HCT116 (cell line): ENCODE results near the gene CD28. TPM values are rescaled to one million over a fixed set of nuclear protein-coding genes. Genes with fewer than 3 reads are reported as not detected.

Source experiments
- ATAC-seq: fragments of 200-7000 bp; cut with Tn5 transposase; 2 replicates; pipeline ENCODE4 v1.9.1; 2020; ENCODE audit warnings: mild to moderate bottlenecking, moderate library complexity
- BruUV-seq: library from RNA; stranded (reverse); fragments of 400-500 nt; replicated peaks from 2 replicates; lab custom pipeline; 2021; lab: Mats Ljungman, UMichigan
- CTCF ChIA-PET: fragments of 300-600 bp; sonication (Branson Sonifier 250); formaldehyde crosslinking; loops from one replicate; lab custom pipeline; 2021; ENCODE audit warnings: antibody characterized with exemption; lab: Charles Lee
- POLR2A ChIA-PET: fragments of 300-600, 350-600 bp; sonication (Branson Sonifier 250); formaldehyde crosslinking; loops from one replicate; lab custom pipeline; 2021; ENCODE audit warnings: antibody characterized with exemption; lab: Charles Lee
- RAD21 ChIA-PET, 2 experiments: fragments of 300-600 bp; sonication (Branson Sonifier 250); formaldehyde crosslinking; loops; one replicate each; lab custom pipeline; 2023; ENCODE audit warnings: low total read pairs in 2 of 2; ENCODE audit not compliant: uncharacterized antibody in 2 of 2, unreplicated experiment in 2 of 2, low non-redundant PET in 1 of 2; lab: Charles Lee
- DNase-seq: peaks from one replicate; pipeline ENCODE4 v3.0.0-alpha.2; 2010; ENCODE audit warnings: low read depth, low spot score
- H2AFZ ChIP-seq: fragments of 200-600 bp; shearing (Covaris generic), sonication (generic); 2 replicates; pipeline ENCODE4 v1.6.1; 2017; ENCODE audit warnings: low read depth, mixed run types, mixed read lengths, antibody characterized with exemption, low read length; ENCODE audit not compliant: poor library complexity, severe bottlenecking
- H3K27ac ChIP-seq: 2 replicates; pipeline ENCODE4 v1.5.1; 2012; ENCODE audit warnings: low read depth, low read length
- H3K27me3 ChIP-seq: fragments of 200-600 bp; sonication (generic); 2 replicates; pipeline ENCODE4 v1.6.1; 2016; ENCODE audit warnings: mixed run types, low read length, mixed read lengths; ENCODE audit not compliant: insufficient read depth
- H3K36me3 ChIP-seq, 2 experiments: fragments of 200-500 bp in 1 of 2; fragments of 200-600 bp in 1 of 2; sonication (Bioruptor generic) in 1 of 2; sonication (generic) in 1 of 2; 2 replicates each; pipeline versions ENCODE4 v1.5.1 to v1.6.1; 2014 to 2016; ENCODE audit warnings: low read length in 2 of 2, inconsistent platforms in 1 of 2, mixed read lengths in 1 of 2, mixed run types in 1 of 2; ENCODE audit not compliant: insufficient read depth in 2 of 2, control insufficient read depth in 1 of 2
- H3K4me1 ChIP-seq, 2 experiments: fragments of 200-600 bp in 1 of 2; sonication (generic) in 1 of 2; 2 replicates each; pipeline versions ENCODE4 v1.5.1 to v1.6.1; 2012 to 2017; ENCODE audit warnings: low read length in 2 of 2, inconsistent platforms in 1 of 2, mild to moderate bottlenecking in 1 of 2, mixed read lengths in 1 of 2, mixed run types in 1 of 2, moderate library complexity in 1 of 2; ENCODE audit not compliant: insufficient read depth in 2 of 2, control insufficient read depth in 1 of 2
- H3K4me2 ChIP-seq: fragments of 200-600 bp; sonication (generic); 2 replicates; pipeline ENCODE4 v1.6.1; 2017; ENCODE audit warnings: mixed run types, low read length, mixed read lengths
- H3K4me3 ChIP-seq, 2 experiments: fragments of 200-600 bp in 1 of 2; sonication (generic) in 1 of 2; replicated peaks in 1 of 2; 2 replicates each; pipeline ENCODE4 v1.5.1; 2011 to 2016; ENCODE audit warnings: low read length in 2 of 2, control low read depth in 1 of 2, low read depth in 1 of 2, mild to moderate bottlenecking in 1 of 2, mixed read lengths in 1 of 2, mixed run types in 1 of 2
- H3K79me2 ChIP-seq: fragments of 200-600 bp; sonication (generic); 2 replicates; pipeline ENCODE4 v1.6.1; 2017; ENCODE audit warnings: mild to moderate bottlenecking, mixed run types, low read length, moderate library complexity, mixed read lengths; ENCODE audit not compliant: insufficient read depth
- H3K9ac ChIP-seq: fragments of 200-600 bp; sonication (generic); 2 replicates; pipeline ENCODE4 v1.6.1; 2016; ENCODE audit warnings: low read length, mixed read lengths
- H3K9me2 ChIP-seq: fragments of 200-600 bp; sonication (generic), shearing (Covaris generic); 2 replicates; pipeline ENCODE4 v1.6.1; 2017; ENCODE audit warnings: mixed run types, mild to moderate bottlenecking, moderate library complexity; ENCODE audit not compliant: insufficient read depth
- H3K9me3 ChIP-seq, 2 experiments: fragments of 200-500 bp in 1 of 2; fragments of 200-600 bp in 1 of 2; sonication (Bioruptor generic) in 1 of 2; sonication (generic) in 1 of 2; 2 replicates each; pipeline ENCODE4 v1.6.1; 2014 to 2017; ENCODE audit warnings: low read length in 2 of 2, mixed read lengths in 2 of 2, inconsistent platforms in 1 of 2, low read depth in 1 of 2, mild to moderate bottlenecking in 1 of 2, mixed run types in 1 of 2, moderate library complexity in 1 of 2; ENCODE audit not compliant: control insufficient read depth in 1 of 2, insufficient read depth in 1 of 2
- H4K20me1 ChIP-seq: fragments of 200-600 bp; sonication (generic), shearing (Covaris generic); 2 replicates; pipeline ENCODE4 v1.6.1; 2017; ENCODE audit warnings: mixed run types, mild to moderate bottlenecking, moderate library complexity; ENCODE audit not compliant: insufficient read depth
- CBX3 ChIP-seq: IDR thresholded peaks from 2 replicates; pipeline ENCODE4 v1.6.1; 2012; ENCODE audit warnings: low read depth
- CEBPB ChIP-seq: IDR thresholded peaks from 2 replicates; pipeline ENCODE4 v1.6.1; 2012; ENCODE audit warnings: low read depth
- EGR1 ChIP-seq: IDR thresholded peaks from 2 replicates; pipeline ENCODE4 v1.6.1; 2012; ENCODE audit warnings: low read depth
- EZH2phosphoT487 ChIP-seq: fragments of 200-600 bp; IDR thresholded peaks from 2 replicates; pipeline ENCODE4 v1.6.1; 2018; ENCODE audit warnings: antibody characterized with exemption, borderline replicate concordance
- POLR2A ChIP-seq: IDR thresholded peaks from 2 replicates; pipeline ENCODE4 v1.7.0; 2011; ENCODE audit warnings: borderline replicate concordance; ENCODE audit not compliant: insufficient read depth, insufficient read length; ENCODE audit errors: extremely low read depth
- POLR2AphosphoS5 ChIP-seq: IDR thresholded peaks from 2 replicates; pipeline ENCODE4 v1.6.1; 2011; ENCODE audit warnings: mild to moderate bottlenecking, low read depth, low read length, moderate library complexity
- SIN3A ChIP-seq: IDR thresholded peaks from 2 replicates; pipeline ENCODE4 v1.6.1; 2012; ENCODE audit warnings: low read depth
- TCF7L2 ChIP-seq: IDR thresholded peaks from 2 replicates; pipeline ENCODE4 v1.7.0; 2011; ENCODE audit warnings: borderline replicate concordance, inconsistent platforms; ENCODE audit not compliant: insufficient read depth, insufficient read length; ENCODE audit errors: extremely low read depth
- YY1 ChIP-seq: IDR thresholded peaks from 2 replicates; pipeline ENCODE4 v1.6.1; 2011; ENCODE audit warnings: low read length, low read depth, moderate library complexity, mild to moderate bottlenecking; ENCODE audit not compliant: insufficient replicate concordance; ENCODE audit errors: extremely low read depth
- ZFX ChIP-seq: fragments of 450-650 bp; IDR thresholded peaks from 2 replicates; pipeline ENCODE4 v1.6.1; 2017
- ZNF274 ChIP-seq: fragments of 200-500 bp; sonication (Bioruptor generic); IDR thresholded peaks from 2 replicates; pipeline ENCODE4 v1.6.1; 2014; ENCODE audit warnings: mild to moderate bottlenecking, low read depth, low read length, inconsistent platforms
- intact Hi-C: fragments of 100-400 bp; cut with micrococcal nuclease; formaldehyde crosslinking; loops from 2 replicates; pipeline ENCODE4 v1.10.0; 2022
- total RNA-seq: library from RNA; stranded (reverse); gene quantifications from one replicate; pipeline ENCODE4 v1.2.1, GENCODE V29; 2021; ENCODE audit not compliant: unreplicated experiment
- TF ChIP-seq, protein P1 (sequence below): IDR thresholded peaks from 2 replicates; pipeline ENCODE4 v1.6.1; 2012
- TF ChIP-seq, protein P2 (sequence below), 3 experiments: fragments of 200-600 bp in 1 of 3; sonication (generic) in 1 of 3; IDR thresholded peaks in 2 of 3; conservative IDR thresholded peaks in 1 of 3; 2 replicates each; pipeline ENCODE4 v1.5.1; 2012 to 2017; ENCODE audit warnings: low read depth in 2 of 3, low read length in 2 of 3, antibody characterized with exemption in 1 of 3, borderline replicate concordance in 1 of 3, control low read depth in 1 of 3, mild to moderate bottlenecking in 1 of 3, mixed read lengths in 1 of 3, mixed run types in 1 of 3, moderate library complexity in 1 of 3; ENCODE audit not compliant: insufficient read depth in 1 of 3

The CD28 gene
- total RNA-seq, 1 experiment from 2014 or later = 0.37 TPM

DNA sequence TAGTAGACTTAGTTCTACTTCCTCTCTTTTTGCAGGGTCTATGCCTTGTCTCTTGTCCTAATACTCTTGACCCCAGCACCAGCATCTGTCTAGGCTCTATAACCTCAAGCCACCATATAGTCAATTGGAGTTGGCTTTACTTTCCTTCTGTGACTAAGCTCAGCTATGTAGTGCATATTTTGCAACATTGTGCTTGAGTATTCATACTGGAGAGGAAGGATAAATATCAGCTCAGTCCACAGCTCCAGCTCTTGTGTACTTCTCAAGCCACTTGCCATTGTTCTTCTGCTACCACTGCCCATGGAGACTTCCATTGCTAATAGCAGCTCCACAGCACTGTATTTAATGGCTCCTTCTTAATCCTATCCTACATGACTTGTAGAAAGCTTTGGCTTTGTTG, 35.5 kb upstream of the CD28 start (continued):
- TF ChIP-seq TCF7L2 (no peak), POLR2AphosphoS5 (no peak), CBX3 (no peak), EGR1 (no peak), ZNF274 (no peak), ZFX (no peak), CEBPB (no peak), SIN3A (no peak)
- TF ChIP-seq, protein P1, sequence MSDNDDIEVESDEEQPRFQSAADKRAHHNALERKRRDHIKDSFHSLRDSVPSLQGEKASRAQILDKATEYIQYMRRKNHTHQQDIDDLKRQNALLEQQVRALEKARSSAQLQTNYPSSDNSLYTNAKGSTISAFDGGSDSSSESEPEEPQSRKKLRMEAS = no peak

DNA sequence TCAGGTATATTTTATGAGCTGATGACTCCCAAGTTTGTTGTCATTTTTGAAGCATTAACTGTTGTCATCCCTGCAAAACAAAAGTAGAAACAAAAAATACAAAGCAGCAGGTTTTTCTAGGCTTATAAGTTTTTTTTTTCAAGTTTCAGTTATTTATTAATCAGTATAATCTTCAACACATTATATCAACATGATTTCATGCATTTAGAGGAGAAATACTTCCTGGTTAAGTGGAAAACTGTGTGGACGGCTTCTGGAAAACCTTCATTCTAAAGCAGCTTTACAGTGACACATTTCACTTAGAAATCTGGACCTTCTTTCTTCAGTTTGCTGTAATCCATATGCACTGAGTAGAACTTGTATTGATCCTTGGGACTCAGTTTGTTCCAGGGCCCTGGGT, 34.6 kb upstream of the CD28 start:
- H3K27ac ChIP-seq = no peak overlapping the region
- CTCF ChIA-PET = no interaction called here
- ATAC-seq (no peak), DNase-seq (no peak)
- H3K36me3 ChIP-seq = no peaks in the 10 kb centered on the region
- no peaks in the 10 kb centered on the region for H3K4me1 ChIP-seq
- H3K27me3 ChIP-seq = no peaks in the 10 kb centered on the region
- intact Hi-C loops = no loop called here
- POLR2A ChIA-PET = no interaction called here
- H4K20me1 ChIP-seq = no peaks in the 10 kb centered on the region
- RAD21 ChIA-PET = no interaction called here
- no peaks in the 10 kb centered on the region for H3K9me2 ChIP-seq
- H3K4me2 ChIP-seq = no peak overlapping the region
- no peak for TF ChIP-seq EZH2phosphoT487
- no peak for TF ChIP-seq POLR2A
- TF ChIP-seq EGR1 = no peak
- TF ChIP-seq SIN3A = no peak
- H3K4me3 ChIP-seq = no peak overlapping the region
- no peak overlapping the region for H3K9ac ChIP-seq
- no peak overlapping the region for H2AFZ ChIP-seq
- H3K79me2 ChIP-seq = no peaks in the 10 kb centered on the region
- H3K9me3 ChIP-seq = no peaks in the 10 kb centered on the region
- BruUV-seq = no TSS peak

DNA sequence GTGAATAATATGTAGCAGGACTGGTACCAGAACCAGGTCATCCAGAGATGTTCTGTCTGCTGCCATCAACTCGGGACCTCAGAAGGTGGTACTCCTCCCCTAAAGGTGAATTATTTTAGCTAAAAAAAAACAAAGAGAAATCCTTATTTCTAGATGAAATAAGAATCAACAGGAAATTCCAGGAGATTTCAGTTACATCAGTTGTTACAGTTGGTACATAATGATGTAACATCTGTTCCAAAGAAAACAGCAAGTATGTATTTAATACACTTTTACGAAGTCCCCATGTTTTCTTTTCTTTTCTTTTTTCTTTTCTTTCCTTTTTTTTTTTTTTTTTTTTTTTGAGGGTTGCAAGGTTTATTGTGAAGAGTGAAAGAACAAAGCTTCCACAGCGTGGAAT, 33.6 kb upstream of the CD28 start:
- ATAC-seq (no peak), DNase-seq (no peak)
- no peak overlapping the region for H3K4me3 ChIP-seq
- H3K9me2 ChIP-seq = no peaks in the 10 kb centered on the region
- TF ChIP-seq CBX3 (no peak), TCF7L2 (no peak), YY1 (no peak), CEBPB (no peak), ZNF274 (no peak)
- TF ChIP-seq, protein P2, sequence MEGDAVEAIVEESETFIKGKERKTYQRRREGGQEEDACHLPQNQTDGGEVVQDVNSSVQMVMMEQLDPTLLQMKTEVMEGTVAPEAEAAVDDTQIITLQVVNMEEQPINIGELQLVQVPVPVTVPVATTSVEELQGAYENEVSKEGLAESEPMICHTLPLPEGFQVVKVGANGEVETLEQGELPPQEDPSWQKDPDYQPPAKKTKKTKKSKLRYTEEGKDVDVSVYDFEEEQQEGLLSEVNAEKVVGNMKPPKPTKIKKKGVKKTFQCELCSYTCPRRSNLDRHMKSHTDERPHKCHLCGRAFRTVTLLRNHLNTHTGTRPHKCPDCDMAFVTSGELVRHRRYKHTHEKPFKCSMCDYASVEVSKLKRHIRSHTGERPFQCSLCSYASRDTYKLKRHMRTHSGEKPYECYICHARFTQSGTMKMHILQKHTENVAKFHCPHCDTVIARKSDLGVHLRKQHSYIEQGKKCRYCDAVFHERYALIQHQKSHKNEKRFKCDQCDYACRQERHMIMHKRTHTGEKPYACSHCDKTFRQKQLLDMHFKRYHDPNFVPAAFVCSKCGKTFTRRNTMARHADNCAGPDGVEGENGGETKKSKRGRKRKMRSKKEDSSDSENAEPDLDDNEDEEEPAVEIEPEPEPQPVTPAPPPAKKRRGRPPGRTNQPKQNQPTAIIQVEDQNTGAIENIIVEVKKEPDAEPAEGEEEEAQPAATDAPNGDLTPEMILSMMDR (IDR thresholded peaks at IDR 0.05 in 2 of 3, conservative IDR thresholded peaks at IDR 0.05 in 1 of 3; ENCODE audit: borderline replicate concordance in 1 of 3, insufficient read depth in 1 of 3, low read depth in 2 of 3, low read length in 2 of 3) = no peak
- ChIA-PET RAD21 (no interaction called here), POLR2A (no interaction called here), CTCF (no interaction called here)
- H3K36me3 ChIP-seq = no peaks in the 10 kb centered on the region
- no TSS peak for BruUV-seq
- intact Hi-C loops = no loop called here
- no peak overlapping the region for H3K9ac ChIP-seq
- no peak overlapping the region for H2AFZ ChIP-seq
- H3K79me2 ChIP-seq = no peaks in the 10 kb centered on the region
- H3K27ac ChIP-seq = no peak overlapping the region
- no peaks in the 10 kb centered on the region for H3K4me1 ChIP-seq
- no peak overlapping the region for H3K4me2 ChIP-seq
- no peaks in the 10 kb centered on the region for H3K27me3 ChIP-seq
- H4K20me1 ChIP-seq = no peaks in the 10 kb centered on the region
- H3K9me3 ChIP-seq = no peaks in the 10 kb centered on the region
